ENCODE data around the gene MMEL1. TPM values are rescaled to one million over a fixed set of nuclear protein-coding genes. Genes with fewer than 3 reads are reported as not detected.

MMEL1 gene
- total and polyA plus RNA-seq, 2 experiments from 2014 or later = not detected

GRCh38 chr1:2605509-2606395, 27.1 kb downstream of the MMEL1 start:
- no peaks in the 10 kb centered on the region for H3K9me3 ChIP-seq (ENCODE audit: low read depth)
- no peaks in the 10 kb centered on the region for H3K4me1 ChIP-seq (ENCODE audit: low read depth)
- no peaks in the 10 kb centered on the region for H3K36me3 ChIP-seq
- H3K27ac ChIP-seq = no peak overlapping the region
- H3K27me3 ChIP-seq = no peaks in the 10 kb centered on the region
- no peak for DNase-seq (ENCODE audit: low read depth in 1 of 2, low spot score in 1 of 2)
- no peak for TF ChIP-seq CTCF (IDR thresholded peaks at IDR 0.05; ENCODE audit: low read depth, low read length)
- H3K4me3 ChIP-seq = no peak overlapping the region

- DNase-seq (ENCODE audit: low read depth in 1 of 2, low spot score in 1 of 2) = no peak
- no peaks in the 10 kb centered on the region for H3K9me3 ChIP-seq (ENCODE audit: low read depth)
- H3K4me3 ChIP-seq = no peak overlapping the region
- no peak overlapping the region for H3K27ac ChIP-seq
- no peaks in the 10 kb centered on the region for H3K27me3 ChIP-seq
- no peaks in the 10 kb centered on the region for H3K4me1 ChIP-seq (ENCODE audit: low read depth)
- no peak for TF ChIP-seq CTCF (IDR thresholded peaks at IDR 0.05; ENCODE audit: low read depth, low read length)
- H3K36me3 ChIP-seq = no peaks in the 10 kb centered on the region
These were observed 27.8 kb downstream of the MMEL1 start for GRCh38 chr1:2604844-2605508.

- no peak for DNase-seq (ENCODE audit: low read depth in 1 of 2, low spot score in 1 of 2)
- Histone ChIP-seq H3K4me3 (no peak overlapping the region), H3K4me1 (ENCODE audit: low read depth) (no peaks in the 10 kb centered on the region), H3K36me3 (no peaks in the 10 kb centered on the region), H3K27ac (no peak overlapping the region), H3K9me3 (ENCODE audit: low read depth) (no peaks in the 10 kb centered on the region), H3K27me3 (no peaks in the 10 kb centered on the region)
- TF ChIP-seq CTCF (IDR thresholded peaks at IDR 0.05; ENCODE audit: low read depth, low read length) = no peak
These were observed 28.5 kb downstream of the MMEL1 start for GRCh38 chr1:2604156-2604843.

- H3K27ac ChIP-seq = no peak overlapping the region
- TF ChIP-seq CTCF (IDR thresholded peaks at IDR 0.05; ENCODE audit: low read depth, low read length) = no peak
- no peaks in the 10 kb centered on the region for H3K9me3 ChIP-seq (ENCODE audit: low read depth)
- no peak overlapping the region for H3K4me3 ChIP-seq
- H3K36me3 ChIP-seq = no peaks in the 10 kb centered on the region
- H3K27me3 ChIP-seq = no peaks in the 10 kb centered on the region
- no peak for DNase-seq (ENCODE audit: low read depth in 1 of 2, low spot score in 1 of 2)
- H3K4me1 ChIP-seq (ENCODE audit: low read depth) = no peaks in the 10 kb centered on the region
These were observed 29.2 kb downstream of the MMEL1 start for GRCh38 chr1:2603521-2604155.

- TF ChIP-seq CTCF (IDR thresholded peaks at IDR 0.05; ENCODE audit: low read depth, low read length) = no peak
- Histone ChIP-seq H3K4me1 (ENCODE audit: low read depth) (no peaks in the 10 kb centered on the region), H3K27me3 (no peaks in the 10 kb centered on the region), H3K9me3 (ENCODE audit: low read depth) (no peaks in the 10 kb centered on the region), H3K36me3 (no peaks in the 10 kb centered on the region), H3K27ac (no peak overlapping the region), H3K4me3 (no peak overlapping the region)
- no peak for DNase-seq (ENCODE audit: low read depth in 1 of 2, low spot score in 1 of 2)
These were observed 29.8 kb downstream of the MMEL1 start for GRCh38 chr1:2602866-2603520.

Measured in cardiac muscle cell (in vitro differentiated cells and primary cell).